BLaER1 (cell line): ENCODE data around the gene TMED8.

Experiments
- H3K27ac ChIP-seq: shearing (Covaris generic); formaldehyde crosslinking; 2 replicates; pipeline ENCODE4 v1.8.1; 2022
- H3K27me3 ChIP-seq: shearing (Covaris generic); formaldehyde crosslinking; 2 replicates; pipeline ENCODE4 v1.8.1; 2022
- H3K36me3 ChIP-seq: shearing (Covaris generic); formaldehyde crosslinking; 2 replicates; pipeline ENCODE4 v1.8.1; 2022
- H3K4me1 ChIP-seq: shearing (Covaris generic); formaldehyde crosslinking; 2 replicates; pipeline ENCODE4 v1.8.1; 2022
- H3K4me2 ChIP-seq: shearing (Covaris generic); formaldehyde crosslinking; 2 replicates; pipeline ENCODE4 v1.8.1; 2022
- H3K4me3 ChIP-seq: shearing (Covaris generic); formaldehyde crosslinking; 2 replicates; pipeline ENCODE4 v1.8.1; 2022
- H3K9ac ChIP-seq: shearing (Covaris generic); formaldehyde crosslinking; 2 replicates; pipeline ENCODE4 v1.8.1; 2022
- H3K9me3 ChIP-seq: shearing (Covaris generic); formaldehyde crosslinking; 2 replicates; pipeline ENCODE4 v1.8.1; 2022
- H4K20me1 ChIP-seq: shearing (Covaris generic); formaldehyde crosslinking; 2 replicates; pipeline ENCODE4 v1.8.1; 2022
- Cebpa-rat ChIP-seq: shearing (Covaris generic); IDR thresholded peaks from 2 replicates; pipeline ENCODE4 v1.8.1; 2022

Gene TMED8

DNA sequence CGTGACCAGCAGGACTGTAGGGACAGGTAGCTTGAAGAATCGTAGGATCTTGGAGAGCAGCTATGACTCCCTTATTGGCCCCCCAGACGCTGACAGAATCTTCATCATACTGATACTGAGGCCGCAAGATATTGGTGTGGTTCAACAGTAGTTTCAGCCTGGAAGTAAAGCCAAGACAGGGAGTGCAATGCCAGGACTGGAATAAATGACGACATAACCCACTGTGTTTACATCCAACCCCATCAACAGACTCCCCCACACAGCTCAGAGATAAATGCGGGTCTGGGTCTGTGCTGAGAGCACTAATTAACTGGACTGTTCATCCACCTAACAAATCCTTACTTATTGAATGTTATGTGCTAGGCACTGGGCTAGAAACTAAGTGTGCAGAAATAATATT lies 29.8 kb upstream of the TMED8 start:
- Histone ChIP-seq H3K27me3 (no peaks in the 10 kb centered on the region), H3K9ac (no peak overlapping the region), H3K4me2 (no peak overlapping the region), H3K4me1 (peaks cover 5% of the 10 kb centered on the region; the same call in 1 of the 2 replicates), H3K36me3 (no peaks in the 10 kb centered on the region), H3K27ac (no peak overlapping the region), H4K20me1 (no peaks in the 10 kb centered on the region), H3K9me3 (no peaks in the 10 kb centered on the region), H3K4me3 (no peak overlapping the region)
- TF ChIP-seq Cebpa-rat = no peak

DNA sequence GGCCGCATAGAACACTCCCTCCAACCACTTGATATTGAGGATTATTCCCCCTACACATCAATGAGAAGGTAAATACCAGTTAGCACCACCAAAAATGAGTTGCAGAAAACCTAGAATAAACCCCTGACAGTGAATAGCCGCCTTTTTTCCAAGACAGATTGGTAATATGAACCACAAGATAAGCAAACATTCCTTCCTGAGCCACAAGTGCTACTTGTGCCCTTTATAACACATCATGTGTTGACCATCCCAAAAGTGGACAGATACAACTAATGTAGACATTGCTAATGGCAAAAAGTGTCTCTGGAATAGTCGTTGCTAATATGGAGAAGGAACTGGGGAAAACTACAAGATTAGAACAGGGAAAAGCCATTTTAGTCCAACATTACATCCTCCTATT lies 29.2 kb upstream of the TMED8 start:
- H4K20me1 ChIP-seq = no peaks in the 10 kb centered on the region
- no peaks in the 10 kb centered on the region for H3K9me3 ChIP-seq
- peaks cover 5% of the 10 kb centered on the region; the same call in 1 of the 2 replicates for H3K4me1 ChIP-seq
- H3K27ac ChIP-seq = no peak overlapping the region
- no peak overlapping the region for H3K9ac ChIP-seq
- no peak overlapping the region for H3K4me3 ChIP-seq
- no peak for TF ChIP-seq Cebpa-rat
- no peaks in the 10 kb centered on the region for H3K36me3 ChIP-seq
- no peaks in the 10 kb centered on the region for H3K27me3 ChIP-seq
- no peak overlapping the region for H3K4me2 ChIP-seq

DNA sequence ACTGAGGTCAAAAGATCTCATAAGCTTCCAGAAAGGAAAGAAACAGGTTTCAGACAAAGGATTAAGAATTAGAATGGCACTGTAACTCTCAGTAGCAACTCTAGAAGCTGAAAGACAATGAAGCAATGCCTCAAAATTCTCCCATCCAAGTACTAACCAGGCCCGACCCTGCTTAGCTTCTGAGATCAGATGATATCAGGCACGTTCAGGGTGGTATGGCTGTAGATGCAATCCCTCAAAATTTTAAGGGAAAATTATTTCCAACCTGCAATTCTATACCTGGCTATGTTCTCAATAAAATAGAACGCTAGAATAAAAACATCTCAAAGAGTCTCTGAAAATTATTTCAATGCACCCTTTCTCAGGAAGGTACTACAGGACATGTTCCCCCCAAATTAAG lies 26.9 kb upstream of the TMED8 start:
- Histone ChIP-seq H3K36me3 (no peaks in the 10 kb centered on the region), H3K27ac (no peak overlapping the region), H3K9ac (no peak overlapping the region), H3K4me1 (peaks cover 5% of the 10 kb centered on the region; the same call in 1 of the 2 replicates), H3K4me2 (no peak overlapping the region), H3K9me3 (no peaks in the 10 kb centered on the region), H3K4me3 (no peak overlapping the region), H4K20me1 (no peaks in the 10 kb centered on the region), H3K27me3 (no peaks in the 10 kb centered on the region)
- no peak for TF ChIP-seq Cebpa-rat

DNA sequence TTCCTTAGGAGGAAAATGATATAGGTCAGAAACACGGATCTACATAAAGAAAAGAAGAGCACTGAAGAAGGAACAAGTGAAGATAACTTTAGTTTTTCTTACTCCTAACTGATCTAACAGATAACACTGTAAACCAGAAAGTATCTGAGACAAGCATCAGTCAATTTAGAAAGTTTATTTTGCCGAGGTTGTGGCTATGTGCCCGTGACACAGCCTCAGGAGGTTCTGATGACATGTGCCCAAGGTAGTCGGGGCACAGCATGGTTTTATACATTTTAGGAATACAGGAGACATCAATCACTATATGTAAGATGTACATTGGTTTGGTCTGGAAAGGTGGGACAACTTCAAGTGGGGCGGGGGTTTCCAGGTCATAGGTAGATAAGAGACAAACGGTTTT lies 23.3 kb upstream of the TMED8 start:
- Histone ChIP-seq H3K4me2 (no peak overlapping the region), H4K20me1 (no peaks in the 10 kb centered on the region), H3K9me3 (peaks cover 7% of the 10 kb centered on the region), H3K9ac (no peak overlapping the region), H3K4me1 (no peaks in the 10 kb centered on the region), H3K27ac (no peak overlapping the region), H3K4me3 (no peak overlapping the region), H3K27me3 (no peaks in the 10 kb centered on the region), H3K36me3 (no peaks in the 10 kb centered on the region)
- no peak for TF ChIP-seq Cebpa-rat

DNA sequence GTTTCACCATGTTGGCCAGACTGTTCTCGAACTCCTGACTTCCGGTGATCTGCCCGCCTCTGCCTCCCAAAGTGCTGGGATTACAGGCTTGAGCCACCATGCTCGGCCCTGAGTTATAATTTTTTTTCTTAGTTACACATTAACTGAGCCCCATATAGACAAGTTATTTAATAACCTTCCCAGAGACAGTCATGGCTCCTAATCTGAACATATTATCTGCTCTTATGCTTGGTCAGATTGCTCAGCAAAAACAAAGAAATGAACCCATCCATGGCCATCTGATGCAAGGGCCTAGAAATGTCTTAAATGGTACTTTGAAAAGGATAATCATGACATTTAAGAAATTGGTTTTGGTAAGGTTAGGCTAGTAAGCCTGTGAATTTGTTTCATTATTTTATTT lies 13.3 kb upstream of the TMED8 start:
- no peaks in the 10 kb centered on the region for H4K20me1 ChIP-seq
- no peak for TF ChIP-seq Cebpa-rat

DNA sequence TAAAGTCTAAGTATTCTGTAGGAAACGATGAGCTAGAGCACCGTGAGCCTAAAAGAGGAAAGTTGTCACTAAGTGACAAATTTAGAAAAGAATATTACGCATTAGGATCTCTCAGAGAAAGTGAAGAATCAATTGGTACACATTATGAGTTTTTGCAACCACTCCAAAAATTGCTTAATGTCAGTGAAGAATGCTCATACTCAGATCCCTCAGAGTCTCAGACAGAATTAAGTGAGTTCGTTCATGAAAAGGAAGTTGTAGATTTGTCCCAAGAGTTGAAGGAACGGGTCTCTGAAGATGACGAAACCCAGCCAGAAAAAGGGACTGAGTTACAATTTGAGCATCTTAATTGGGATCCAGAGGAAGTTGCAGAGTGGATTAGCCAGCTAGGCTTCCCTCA lies 1.8 kb upstream of the TMED8 start:
- Histone ChIP-seq H3K27ac (no peak overlapping the region), H3K4me1 (peaks cover 21% of the 10 kb centered on the region), H3K4me2 (no peak overlapping the region), H3K9me3 (no peaks in the 10 kb centered on the region), H3K27me3 (no peaks in the 10 kb centered on the region), H3K9ac (no peak overlapping the region), H3K36me3 (no peaks in the 10 kb centered on the region), H3K4me3 (no peak overlapping the region), H4K20me1 (no peaks in the 10 kb centered on the region)
- TF ChIP-seq Cebpa-rat = no peak

More for the DNA sequence above, 13.3 kb upstream of the TMED8 start:
- Histone ChIP-seq H3K9ac (no peak overlapping the region), H3K9me3 (no peaks in the 10 kb centered on the region), H3K4me3 (no peak overlapping the region), H3K27ac (no peak overlapping the region), H3K4me1 (no peaks in the 10 kb centered on the region), H3K36me3 (no peaks in the 10 kb centered on the region), H3K4me2 (no peak overlapping the region), H3K27me3 (no peaks in the 10 kb centered on the region)

DNA sequence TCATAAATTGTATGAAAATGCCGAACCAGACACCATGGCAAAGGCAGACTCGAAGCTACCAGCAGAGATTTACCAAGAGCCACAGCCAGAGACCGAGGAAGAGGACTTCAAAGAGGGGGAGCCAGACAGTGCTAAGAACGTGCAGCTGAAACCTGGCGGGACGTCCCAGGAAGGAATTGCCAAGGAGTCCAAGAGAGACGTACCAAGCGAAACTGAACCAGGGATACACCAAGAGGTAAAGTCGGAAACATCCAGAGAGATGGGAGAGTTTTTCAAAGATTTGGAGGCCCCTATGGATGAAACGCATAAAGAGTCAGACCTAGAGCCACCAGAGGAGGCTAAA lies 579 bp upstream of the TMED8 start:
- peaks cover 22% of the 10 kb centered on the region for H3K4me1 ChIP-seq
- peak overlapping the region; percentile 93 for H3K4me2 ChIP-seq
- TF ChIP-seq Cebpa-rat = no peak
- H3K4me3 ChIP-seq = peak overlapping the region; percentile 90
- H3K36me3 ChIP-seq = no peaks in the 10 kb centered on the region
- H3K27me3 ChIP-seq = no peaks in the 10 kb centered on the region
- H3K9ac ChIP-seq = peak overlapping the region; percentile 91; the same call in 1 of the 2 replicates
- no peak overlapping the region for H3K27ac ChIP-seq
- H3K9me3 ChIP-seq = no peaks in the 10 kb centered on the region
- no peaks in the 10 kb centered on the region for H4K20me1 ChIP-seq

DNA sequence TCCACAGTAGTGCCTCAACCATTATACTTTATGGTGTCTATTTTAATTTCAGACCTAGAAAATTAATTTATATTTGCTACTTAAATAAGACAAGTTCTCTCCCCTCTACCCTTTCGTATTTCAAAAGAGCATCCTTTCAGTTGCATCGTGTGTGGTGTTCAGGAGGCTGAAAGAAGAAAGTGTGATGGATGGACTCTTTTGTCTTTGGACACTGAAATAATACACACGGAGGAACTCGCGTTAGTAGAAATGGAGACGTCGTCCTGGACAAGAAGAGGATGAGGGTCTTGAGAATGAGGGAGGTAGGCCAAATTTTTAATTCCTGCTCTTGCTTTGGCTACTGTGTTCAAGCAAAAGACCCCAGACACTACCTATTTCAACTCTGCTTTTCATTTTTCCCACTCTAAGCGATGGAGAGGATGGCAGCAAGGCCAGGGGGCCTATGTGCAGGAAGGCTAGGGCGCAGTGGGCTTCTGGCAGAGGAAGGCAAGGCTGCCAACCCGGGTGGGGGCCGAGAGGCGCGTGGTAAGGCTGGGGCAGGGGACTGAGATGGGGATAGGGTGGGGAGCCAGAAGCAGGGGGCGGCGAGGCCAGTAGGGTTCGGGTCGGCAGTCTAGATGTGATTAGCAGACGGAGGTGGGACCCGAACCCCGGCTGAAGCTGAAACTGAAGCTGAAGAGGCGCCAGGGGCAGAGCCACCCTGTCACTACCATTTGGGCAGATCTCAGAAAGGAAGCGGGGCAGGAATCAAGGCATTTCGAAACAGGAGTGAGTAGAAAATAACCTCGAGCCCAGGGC lies 722 bp downstream of the TMED8 start:
- Histone ChIP-seq H3K27ac (peak overlapping the region; percentile 85), H3K4me2 (peak overlapping the region; percentile 93), H3K36me3 (no peaks in the 10 kb centered on the region), H3K4me1 (peaks cover 29% of the 10 kb centered on the region), H4K20me1 (no peaks in the 10 kb centered on the region), H3K4me3 (peak overlapping the region; percentile 90), H3K9me3 (no peaks in the 10 kb centered on the region), H3K9ac (peak overlapping the region; percentile 91), H3K27me3 (no peaks in the 10 kb centered on the region)
- TF ChIP-seq Cebpa-rat = no peak

DNA sequence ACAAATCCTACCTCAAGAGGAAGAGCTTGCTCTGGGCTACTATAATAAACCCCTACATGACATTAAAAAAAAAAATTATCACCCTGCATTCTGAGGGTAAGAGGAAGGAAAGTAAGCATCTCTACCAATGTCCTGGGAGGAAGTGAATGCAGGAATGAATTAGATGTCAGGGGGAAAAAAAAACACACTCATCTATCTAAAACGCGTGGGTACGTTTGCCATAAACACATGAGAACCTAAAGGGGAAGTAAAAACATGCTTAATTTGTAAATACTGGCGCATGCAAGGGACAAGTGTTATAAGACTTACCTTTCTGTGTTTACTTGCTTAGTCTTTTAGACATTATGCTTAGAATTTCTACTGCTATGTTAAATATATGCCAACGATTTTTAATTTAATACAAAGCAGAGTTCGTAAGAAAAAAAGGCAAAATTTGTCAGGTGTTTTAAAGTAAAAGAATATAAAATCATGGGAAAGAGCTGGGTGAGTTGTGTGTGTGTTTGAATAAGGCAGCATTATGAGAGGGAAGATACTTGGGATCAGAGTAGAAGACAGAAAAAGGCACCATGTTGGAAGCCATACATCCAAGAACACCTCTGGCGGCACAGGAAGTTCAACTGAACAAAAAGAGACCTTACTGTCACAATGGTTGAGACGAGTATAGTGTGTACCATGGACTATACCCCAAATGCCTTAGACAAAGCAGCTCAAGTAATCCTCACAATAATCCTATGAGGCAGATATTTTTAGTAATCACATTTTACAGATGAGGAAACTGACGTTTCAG lies 1.5 kb downstream of the TMED8 start:
- no peaks in the 10 kb centered on the region for H3K27me3 ChIP-seq
- peak overlapping the region; percentile 93 for H3K4me2 ChIP-seq
- no peaks in the 10 kb centered on the region for H3K36me3 ChIP-seq
- no peak overlapping the region for H3K4me3 ChIP-seq
- peak overlapping the region; percentile 91; the same call in 1 of the 2 replicates for H3K9ac ChIP-seq
- H4K20me1 ChIP-seq = no peaks in the 10 kb centered on the region
- H3K9me3 ChIP-seq = no peaks in the 10 kb centered on the region
- peaks cover 29% of the 10 kb centered on the region for H3K4me1 ChIP-seq
- H3K27ac ChIP-seq = no peak overlapping the region
- TF ChIP-seq Cebpa-rat = no peak

DNA sequence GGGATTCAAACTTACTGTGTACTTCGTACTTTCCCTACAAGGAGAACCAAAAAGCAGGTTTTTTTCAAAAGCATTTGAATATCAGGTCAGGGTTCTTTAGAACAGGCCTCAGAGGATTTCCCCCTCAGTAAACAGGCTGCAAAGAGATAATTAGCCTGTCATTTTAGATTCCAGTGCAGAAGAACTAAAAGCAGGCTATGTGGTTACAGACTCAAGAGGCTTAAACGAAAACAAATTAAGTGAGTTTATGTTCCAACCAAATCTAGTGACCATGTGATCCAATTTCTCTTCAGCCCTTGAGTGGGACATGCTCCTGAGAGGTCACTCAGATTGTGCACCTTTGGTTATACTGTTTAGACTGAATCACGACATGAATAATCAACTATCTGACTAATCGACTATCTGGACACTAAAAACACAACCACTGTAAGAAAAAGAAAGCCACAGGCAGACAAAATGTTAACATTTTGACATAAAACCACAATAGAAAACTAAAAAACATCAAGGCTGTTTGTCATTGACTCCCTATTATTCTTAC lies 4.5 kb downstream of the TMED8 start:
- no peak overlapping the region for H3K9ac ChIP-seq
- H3K4me1 ChIP-seq = peaks cover 36% of the 10 kb centered on the region
- no peaks in the 10 kb centered on the region for H4K20me1 ChIP-seq
- H3K27ac ChIP-seq = no peak overlapping the region
- no peaks in the 10 kb centered on the region for H3K27me3 ChIP-seq
- peak overlapping the region; percentile 53 for H3K4me2 ChIP-seq
- no peaks in the 10 kb centered on the region for H3K9me3 ChIP-seq
- TF ChIP-seq Cebpa-rat = no peak
- no peaks in the 10 kb centered on the region for H3K36me3 ChIP-seq
- no peak overlapping the region for H3K4me3 ChIP-seq
